ENCODE results near the gene HOXD12.

DNA sequence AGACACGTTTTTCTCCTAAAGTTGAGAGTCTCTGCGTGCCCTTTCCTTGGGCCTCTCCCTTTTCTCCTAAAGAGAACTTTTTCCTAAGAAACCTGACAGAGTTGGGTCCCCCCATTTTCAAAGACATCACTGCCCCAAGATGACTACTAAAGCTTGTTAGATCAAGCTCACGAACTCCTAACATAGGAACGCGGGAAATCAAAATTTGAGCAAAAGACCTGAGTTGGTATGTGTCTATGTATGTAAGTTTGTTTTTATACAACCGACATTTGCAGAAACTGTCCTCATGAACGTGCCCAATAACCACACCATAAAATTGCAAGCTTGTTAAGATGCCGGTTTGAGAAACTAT, 5.7 kb upstream of the HOXD12 start:
- TF ChIP-seq CTCF (conservative IDR thresholded peaks at IDR 0.05; ENCODE audit: low read depth, low read length) = no peak
- TF ChIP-seq EZH2 (IDR thresholded peaks at IDR 0.05; ENCODE audit: borderline replicate concordance, low read depth, low read length, poor library complexity, severe bottlenecking) = no peak
